ENCODE measurements around the gene CCDC89.
A peak's percentile ranks its signal among the peaks of the same experiment; 100 is the strongest.
"Not testable (repeated sequence)": the region's sequence is repeated elsewhere in the genome, so short reads cannot be mapped to it uniquely, and the experiment has no call there.

Gene CCDC89

GRCh38 chr11:85661972-85662664 is 23.9 kb downstream of the CCDC89 start:
- H3K27ac ChIP-seq (ENCODE audit: low read depth, low read length, poor library complexity, severe bottlenecking) = no peak overlapping the region
- no peaks in the 10 kb centered on the region for H3K27me3 ChIP-seq (ENCODE audit: insufficient read depth, low read length)
- no peaks in the 10 kb centered on the region for H3F3A ChIP-seq (ENCODE audit: insufficient read depth, low read length)
- peak overlapping the region; percentile 88 for H3K4me3 ChIP-seq (ENCODE audit: low read depth, low read length, poor library complexity, severe bottlenecking)
- H3K9me2 ChIP-seq (ENCODE audit: low read depth, low read length) = no peaks in the 10 kb centered on the region
- no peak for TF ChIP-seq EZH2 (IDR thresholded peaks at IDR 0.05; ENCODE audit: borderline replicate concordance, low read length)
- TF ChIP-seq CTCF (IDR thresholded peaks at IDR 0.05; ENCODE audit: low read length) = no peak
- H3K36me3 ChIP-seq (ENCODE audit: insufficient read depth, low read length) = peaks cover 65% of the 10 kb centered on the region
- H2AFZ ChIP-seq (ENCODE audit: low read length) = no peak overlapping the region
- peaks cover 46% of the 10 kb centered on the region for H3K4me1 ChIP-seq (ENCODE audit: insufficient read depth, low read length, severe bottlenecking)
- peak overlapping the region; percentile 88 for H3K4me2 ChIP-seq (ENCODE audit: low read length)
- H4K20me1 ChIP-seq (ENCODE audit: insufficient read depth, low read length) = peaks cover 10% of the 10 kb centered on the region; the same call in 1 of the 2 replicates
- peaks cover 64% of the 10 kb centered on the region for H3K79me2 ChIP-seq (ENCODE audit: insufficient read depth, low read length)
- peak overlapping the region; percentile 96 for H3K9ac ChIP-seq (ENCODE audit: low read length)
- no peaks in the 10 kb centered on the region for H3K9me3 ChIP-seq (ENCODE audit: low read length)

- H3K79me2 ChIP-seq (ENCODE audit: insufficient read depth, low read length) = peaks cover 53% of the 10 kb centered on the region
- H3K9me2 ChIP-seq (ENCODE audit: low read depth, low read length) = no peaks in the 10 kb centered on the region
- peaks cover 93% of the 10 kb centered on the region for H3K36me3 ChIP-seq (ENCODE audit: insufficient read depth, low read length)
- no peaks in the 10 kb centered on the region for H3K27me3 ChIP-seq (ENCODE audit: insufficient read depth, low read length)
- H2AFZ ChIP-seq (ENCODE audit: low read length) = no peak overlapping the region
- H3K4me1 ChIP-seq (ENCODE audit: insufficient read depth, low read length, severe bottlenecking) = peaks cover 37% of the 10 kb centered on the region
- peaks cover 10% of the 10 kb centered on the region; the same call in 1 of the 2 replicates for H4K20me1 ChIP-seq (ENCODE audit: insufficient read depth, low read length)
- H3K4me3 ChIP-seq (ENCODE audit: low read depth, low read length, poor library complexity, severe bottlenecking) = no peak overlapping the region
- H3K9ac ChIP-seq (ENCODE audit: low read length) = no peak overlapping the region
- no peaks in the 10 kb centered on the region; the same call in 1 of the 2 replicates for H3F3A ChIP-seq (ENCODE audit: insufficient read depth, low read length)
- TF ChIP-seq EZH2 (IDR thresholded peaks at IDR 0.05; ENCODE audit: borderline replicate concordance, low read length) = no peak
- no peak for TF ChIP-seq CTCF (IDR thresholded peaks at IDR 0.05; ENCODE audit: low read length)
- H3K4me2 ChIP-seq (ENCODE audit: low read length) = no peak overlapping the region
- H3K27ac ChIP-seq (ENCODE audit: low read depth, low read length, poor library complexity, severe bottlenecking) = no peak overlapping the region
- no peaks in the 10 kb centered on the region for H3K9me3 ChIP-seq (ENCODE audit: low read length)
These were observed 27.8 kb downstream of the CCDC89 start for GRCh38 chr11:85658180-85658579.

- H3K36me3 ChIP-seq (ENCODE audit: insufficient read depth, low read length) = peaks cover 89% of the 10 kb centered on the region
- H3K79me2 ChIP-seq (ENCODE audit: insufficient read depth, low read length) = peaks cover 39% of the 10 kb centered on the region
- H4K20me1 ChIP-seq (ENCODE audit: insufficient read depth, low read length) = 0 out of 2 replicates have a peak, but pooled peaks cover 6% of the 10 kb centered on the region
- no peaks in the 10 kb centered on the region for H3K9me3 ChIP-seq (ENCODE audit: low read length)
- peaks cover 29% of the 10 kb centered on the region for H3K4me1 ChIP-seq (ENCODE audit: insufficient read depth, low read length, severe bottlenecking)
- no peak overlapping the region for H3K4me3 ChIP-seq (ENCODE audit: low read depth, low read length, poor library complexity, severe bottlenecking)
- H3K27ac ChIP-seq (ENCODE audit: low read depth, low read length, poor library complexity, severe bottlenecking) = no peak overlapping the region
- no peak overlapping the region for H2AFZ ChIP-seq (ENCODE audit: low read length)
- TF ChIP-seq CTCF (IDR thresholded peaks at IDR 0.05; ENCODE audit: low read length) (no peak), EZH2 (IDR thresholded peaks at IDR 0.05; ENCODE audit: borderline replicate concordance, low read length) (no peak)
- H3K9me2 ChIP-seq (ENCODE audit: low read depth, low read length) = no peaks in the 10 kb centered on the region
- no peaks in the 10 kb centered on the region for H3K27me3 ChIP-seq (ENCODE audit: insufficient read depth, low read length)
- H3K4me2 ChIP-seq (ENCODE audit: low read length) = no peak overlapping the region
- peaks cover 3% of the 10 kb centered on the region; the same call in 1 of the 2 replicates for H3F3A ChIP-seq (ENCODE audit: insufficient read depth, low read length)
- H3K9ac ChIP-seq (ENCODE audit: low read length) = no peak overlapping the region
These were observed 29.2 kb downstream of the CCDC89 start for GRCh38 chr11:85656777-85657176.

GRCh38 chr11:85654343-85654742 is 31.7 kb downstream of the CCDC89 start:
- peaks cover 15% of the 10 kb centered on the region for H3K79me2 ChIP-seq (ENCODE audit: insufficient read depth, low read length)
- H3K36me3 ChIP-seq (ENCODE audit: insufficient read depth, low read length) = peaks cover 78% of the 10 kb centered on the region
- H3K4me2 ChIP-seq (ENCODE audit: low read length) = not testable (repeated sequence)

More at GRCh38 chr11:85654343-85654742, 31.7 kb downstream of the CCDC89 start:
- not testable (repeated sequence) for H4K20me1 ChIP-seq (ENCODE audit: insufficient read depth, low read length); H2AFZ ChIP-seq (ENCODE audit: low read length); H3K9ac ChIP-seq (ENCODE audit: low read length); H3K27me3 ChIP-seq (ENCODE audit: insufficient read depth, low read length); H3K4me3 ChIP-seq (ENCODE audit: low read depth, low read length, poor library complexity, severe bottlenecking); H3K27ac ChIP-seq (ENCODE audit: low read depth, low read length, poor library complexity, severe bottlenecking); H3F3A ChIP-seq (ENCODE audit: insufficient read depth, low read length); H3K9me2 ChIP-seq (ENCODE audit: low read depth, low read length); H3K9me3 ChIP-seq (ENCODE audit: low read length)
- H3K4me1 ChIP-seq (ENCODE audit: insufficient read depth, low read length, severe bottlenecking) = peaks cover 11% of the 10 kb centered on the region
